ENCODE measurements around the gene PRKG1.
"Not testable (repeated sequence)": the region's sequence is repeated elsewhere in the genome, so short reads cannot be mapped to it uniquely, and the experiment has no call there.

PRKG1 gene

GRCh38 chr10:52233351-52233991, 1159.2 kb downstream of the PRKG1 start:
- DNase-seq, result not testable (repeated sequence)

GRCh38 chr10:52239771-52240170, 1165.5 kb downstream of the PRKG1 start:
- no peak for DNase-seq

- DNase-seq, result no peak
These were observed 1171.3 kb downstream of the PRKG1 start for GRCh38 chr10:52245547-52245946.

GRCh38 chr10:52247929-52248328, 1173.6 kb downstream of the PRKG1 start:
- not testable (repeated sequence) for DNase-seq

- DNase-seq, result no peak
These were observed 1174.5 kb downstream of the PRKG1 start for GRCh38 chr10:52248697-52249306.

- DNase-seq, result no peak
These were observed 1175.6 kb downstream of the PRKG1 start for GRCh38 chr10:52249850-52250395.

GRCh38 chr10:52250510-52250909, 1176.2 kb downstream of the PRKG1 start:
- no peak for DNase-seq

- DNase-seq, result no peak
These were observed 1178.0 kb downstream of the PRKG1 start for GRCh38 chr10:52252307-52252706.

- DNase-seq, result no peak
These were observed 1182.8 kb downstream of the PRKG1 start for GRCh38 chr10:52256832-52257691.

GRCh38 chr10:52257692-52258075, 1183.4 kb downstream of the PRKG1 start:
- DNase-seq, result no peak

GRCh38 chr10:52258799-52259425, 1184.6 kb downstream of the PRKG1 start:
- DNase-seq, result no peak

GRCh38 chr10:52259426-52259812, 1185.1 kb downstream of the PRKG1 start:
- DNase-seq, result no peak

- no peak for DNase-seq
These were observed 1187.1 kb downstream of the PRKG1 start for GRCh38 chr10:52261362-52261761.

GRCh38 chr10:52265131-52265926, 1191.0 kb downstream of the PRKG1 start:
- no peak for DNase-seq

- no peak for DNase-seq
These were observed 1192.6 kb downstream of the PRKG1 start for GRCh38 chr10:52266858-52267257.

- no peak for DNase-seq
These were observed 1194.5 kb downstream of the PRKG1 start for GRCh38 chr10:52268790-52269189.

GRCh38 chr10:52269233-52269632, 1194.9 kb downstream of the PRKG1 start:
- no peak for DNase-seq

- no peak for DNase-seq
These were observed 1201.9 kb downstream of the PRKG1 start for GRCh38 chr10:52276163-52276562.

- DNase-seq, result no peak
These were observed 1202.7 kb downstream of the PRKG1 start for GRCh38 chr10:52276986-52277385.

- no peak for DNase-seq
These were observed 1205.3 kb downstream of the PRKG1 start for GRCh38 chr10:52279546-52279945.

GRCh38 chr10:52280051-52280450, 1205.8 kb downstream of the PRKG1 start:
- DNase-seq, result no peak

GRCh38 chr10:52283174-52283573, 1208.9 kb downstream of the PRKG1 start:
- no peak for DNase-seq

Measured in effector CD4-positive, alpha-beta T cell (primary cell).